ENCODE measurements around the gene SLC38A9. TPM values are rescaled to one million over a fixed set of nuclear protein-coding genes. Genes with fewer than 3 reads are reported as not detected.

SLC38A9 gene
- total and polyA plus RNA-seq, 2 of the 8 experiments (the other 6 are each of a cell fraction or from before 2014, with no cell fraction given): 29.2 to 43.7 TPM

GRCh38 chr5:55638455-55638854 lies 73.7 kb downstream of the SLC38A9 start:
- FAIRE-seq: no peak
- no peaks in the 10 kb centered on the region for H3K79me2 ChIP-seq (ENCODE audit: control insufficient read depth in 1 of 2, insufficient read depth in 2 of 2, low read length in 2 of 2)

More at GRCh38 chr5:55638455-55638854, 73.7 kb downstream of the SLC38A9 start:
- no peak overlapping the region for H2AK5ac ChIP-seq (ENCODE audit: low read depth, low read length)
- no peak overlapping the region for H3K4ac ChIP-seq (replicated peaks; ENCODE audit: insufficient read length, low read depth, low read length)
- H3K4me1 ChIP-seq (replicated peaks in 1 of 4; ENCODE audit: control insufficient read depth in 3 of 4, insufficient read depth in 4 of 4, low read length in 3 of 4): peaks cover 0 to 18% (median 2%) of the 10 kb centered on the region in 4 experiments; a peak in 2 of 7 replicates
- WGBS, 2 experiments (ENCODE audit: extremely low coverage in 1 of 2, insufficient coverage in 1 of 2, insufficient read length in 1 of 2, insufficient replicate concordance in 2 of 2, low coverage in 1 of 2, low lambda C conversion rate in 2 of 2, missing lambda C conversion rate in 1 of 2): 89% methylated on average over 4 of the region's 4 CpGs; no CpG with 5 or more reads in 1 of the 2 experiments
- no peak overlapping the region for H3K27ac ChIP-seq (ENCODE audit: low read depth, low read length)
- ChIA-PET CTCF (ENCODE audit: partially characterized antibody) (no interaction called here), POLR2A (ENCODE audit: partially characterized antibody) (no interaction called here)
- no peak overlapping the region for H2BK15ac ChIP-seq (ENCODE audit: low read length)
- H3K79me1 ChIP-seq (ENCODE audit: low read depth, low read length): no peaks in the 10 kb centered on the region
- H2AFZ ChIP-seq (ENCODE audit: low read length): no peak overlapping the region
- no peak overlapping the region for H2BK12ac ChIP-seq (ENCODE audit: low read depth, low read length)
- H4K20me1 ChIP-seq (replicated peaks in 1 of 2; ENCODE audit: control insufficient read depth in 1 of 2, insufficient read depth in 2 of 2, low read length in 2 of 2): no peaks in the 10 kb centered on the region
- H3K36me3 ChIP-seq (ENCODE audit: control insufficient read depth in 2 of 4, insufficient read depth in 4 of 4, low read length in 3 of 4): peaks cover 0 to 5% (median 2%) of the 10 kb centered on the region in 4 experiments; a peak in 4 of 8 replicates
- no peaks in the 10 kb centered on the region; the same call in none of the 2 replicates for H3K23me2 ChIP-seq (ENCODE audit: low read depth, low read length)
- H4K91ac ChIP-seq (replicated peaks; ENCODE audit: insufficient read length, low read length): no peak overlapping the region
- H3K9ac ChIP-seq (replicated peaks in 1 of 4; ENCODE audit: extremely low read depth in 1 of 4, low read depth in 3 of 4, low read length in 3 of 4): no peak overlapping the region
- H3K4me2 ChIP-seq (ENCODE audit: insufficient read depth in 1 of 2, low read depth in 2 of 2, low read length in 2 of 2): no peak overlapping the region
- no peak overlapping the region for H2BK120ac ChIP-seq (replicated peaks; ENCODE audit: low read depth, low read length)
- H3K14ac ChIP-seq (ENCODE audit: insufficient read length): no peak overlapping the region
- H3K27me3 ChIP-seq (replicated peaks in 1 of 4; ENCODE audit: control insufficient read depth in 3 of 4, extremely low read depth in 1 of 4, insufficient read depth in 3 of 4, low read length in 3 of 4): no peaks in the 10 kb centered on the region
- H4K5ac ChIP-seq (ENCODE audit: insufficient read length, low read depth, low read length): no peak overlapping the region
- H3K4me3 ChIP-seq (ENCODE audit: extremely low read depth in 1 of 4, insufficient read depth in 2 of 4, low read depth in 3 of 4, low read length in 4 of 4): no peak overlapping the region
- H2BK5ac ChIP-seq (ENCODE audit: low read depth, low read length): no peak overlapping the region
- H3K56ac ChIP-seq (replicated peaks; ENCODE audit: insufficient read length, low read depth, low read length): no peak overlapping the region
- H3K9me3 ChIP-seq (ENCODE audit: insufficient read depth in 2 of 2, low read depth in 1 of 2, low read length in 1 of 2): no peaks in the 10 kb centered on the region
- no peak for TF ChIP-seq CREB1 (IDR thresholded peaks at IDR 0.05)
- TF ChIP-seq EZH2 (IDR thresholded peaks at IDR 0.05; ENCODE audit: low read depth, low read length, severe bottlenecking): no peak
- no peak for TF ChIP-seq SRF (IDR thresholded peaks at IDR 0.05; ENCODE audit: low read depth, low read length)
- no peak for TF ChIP-seq CEBPB (IDR thresholded peaks at IDR 0.05; ENCODE audit: low read depth, low read length)
- TF ChIP-seq MAX (IDR thresholded peaks at IDR 0.05): no peak
- no peak for TF ChIP-seq GABPA (IDR thresholded peaks at IDR 0.05; ENCODE audit: borderline replicate concordance, insufficient read depth, low read length)
- H2BK20ac ChIP-seq (ENCODE audit: low read length): no peak overlapping the region
- H4K8ac ChIP-seq (ENCODE audit: extremely low read depth, insufficient read depth, low read length): no peak overlapping the region
- no peak overlapping the region for H3K23ac ChIP-seq (ENCODE audit: insufficient read length)
- no peak overlapping the region for H3K18ac ChIP-seq (ENCODE audit: extremely low read depth, low read length)
- no peak for DNase-seq (ENCODE audit: low read depth in 1 of 2, low spot score in 2 of 2)

Data from H1 (cell line).